T-helper 2 cell treated with Interferon-gamma antibody and Interleukin-4, amounts not matched to agents 100 ng/mL and 5 ng/mL, for 36 hours (primary cell): Measurements from ENCODE around the gene CASP12. TPM values are rescaled to one million over a fixed set of nuclear protein-coding genes. Genes with fewer than 3 reads are reported as not detected.
"Not testable (repeated sequence)": the region's sequence is repeated elsewhere in the genome, so short reads cannot be mapped to it uniquely, and the experiment has no call there.

Experiments
- intact Hi-C: fragments of 100-400 bp; cut with micrococcal nuclease; formaldehyde crosslinking; loops from one replicate; pipeline ENCODE4 v1.15.1; 2023
- total RNA-seq: library from RNA; stranded (reverse); gene quantifications from 2 replicates; pipeline ENCODE4 v1.2.3, GENCODE V29; 2022

Gene CASP12
- not detected in 2 replicates for total RNA-seq

- intact Hi-C loops, result no loop called here
Measured at GRCh38 chr11:104897891-104898684, at the start of gene CASP12. Gene CASP12 (minus strand): TSS chr11:104898460.

DNA sequence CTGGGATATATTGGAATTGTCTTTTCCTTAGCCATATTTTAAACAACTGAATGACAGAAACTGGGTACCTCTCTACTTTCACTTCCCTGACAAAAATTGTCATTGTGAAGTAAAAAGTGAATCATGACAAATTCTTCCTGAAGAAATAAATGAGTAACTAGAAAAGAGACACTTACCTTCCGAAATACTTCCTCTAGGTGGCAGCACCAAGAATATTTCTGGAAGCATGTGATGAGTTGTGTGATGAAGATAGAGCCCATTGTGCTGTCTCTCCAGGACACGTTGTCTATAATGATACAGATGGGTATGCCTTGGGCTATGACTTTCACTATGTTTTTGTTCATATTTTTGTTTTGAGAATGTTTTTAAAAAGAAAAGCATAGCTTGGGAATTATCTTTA, 48.6 kb upstream of the CASP12 start:
- intact Hi-C loops, result loop anchor here (1.0 to 10.0 kb wide), 2 partner anchors 54 to 342 kb away; no protein-coding TSS in a partner anchor

DNA sequence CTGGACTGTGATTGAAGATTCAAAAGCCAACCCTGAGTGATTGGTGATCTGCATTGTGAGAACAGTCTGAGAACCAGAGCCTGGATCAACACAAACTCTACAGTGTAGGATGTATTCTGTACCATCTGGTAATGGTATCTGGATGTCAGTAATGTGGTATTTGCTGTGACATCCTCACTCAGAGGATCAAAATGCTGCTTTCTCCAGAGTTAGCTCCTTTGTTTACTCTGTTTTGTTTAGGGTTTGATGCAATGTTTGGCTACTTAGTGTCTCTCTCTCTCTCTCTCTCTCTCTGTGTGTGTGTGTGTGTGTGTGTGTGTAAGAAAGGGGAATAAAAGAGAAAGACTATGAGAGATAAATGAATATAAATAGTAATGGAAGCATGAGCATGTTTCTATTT, 45.8 kb upstream of the CASP12 start:
- intact Hi-C loops, result loop anchor here (10.0 kb wide), 1 partner anchor 339 kb away; no protein-coding TSS in a partner anchor

- intact Hi-C loops, result loop anchor here (10.0 kb wide), 1 partner anchor 339 kb away; no protein-coding TSS in a partner anchor
Measured at GRCh38 chr11:104943561-104943960, 45.3 kb upstream of the CASP12 start.

- intact Hi-C loops, result no loop called here
Measured at GRCh38 chr11:104934594-104934993, 36.3 kb upstream of the CASP12 start.

GRCh38 chr11:104934073-104934472, 35.8 kb upstream of the CASP12 start:
- intact Hi-C loops, result not testable (repeated sequence)

- intact Hi-C loops, result no loop called here
Measured at GRCh38 chr11:104928811-104929210, 30.6 kb upstream of the CASP12 start.

- intact Hi-C loops, result no loop called here
Measured at GRCh38 chr11:104926771-104927611, 28.7 kb upstream of the CASP12 start.

DNA sequence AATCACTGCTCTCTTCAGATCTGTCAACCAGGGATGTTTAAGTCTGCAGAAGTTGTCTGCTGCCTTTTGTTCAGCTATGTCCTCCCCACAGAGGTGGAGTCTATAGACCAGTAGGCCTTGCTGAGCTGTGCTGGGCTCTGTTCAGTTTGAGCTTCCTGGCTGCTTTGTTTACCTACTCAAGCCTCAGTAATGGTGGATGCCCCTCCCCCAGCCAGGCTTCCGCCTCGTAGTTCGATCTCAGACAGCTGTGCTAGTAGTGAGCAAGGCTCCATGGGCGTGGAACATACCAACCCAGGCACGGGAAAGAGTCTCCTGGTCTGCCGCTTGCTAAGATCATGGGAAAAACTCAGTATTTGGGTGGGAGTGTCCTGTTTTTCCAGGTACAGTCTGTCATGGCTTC, 27.6 kb upstream of the CASP12 start:
- intact Hi-C loops, result no loop called here

DNA sequence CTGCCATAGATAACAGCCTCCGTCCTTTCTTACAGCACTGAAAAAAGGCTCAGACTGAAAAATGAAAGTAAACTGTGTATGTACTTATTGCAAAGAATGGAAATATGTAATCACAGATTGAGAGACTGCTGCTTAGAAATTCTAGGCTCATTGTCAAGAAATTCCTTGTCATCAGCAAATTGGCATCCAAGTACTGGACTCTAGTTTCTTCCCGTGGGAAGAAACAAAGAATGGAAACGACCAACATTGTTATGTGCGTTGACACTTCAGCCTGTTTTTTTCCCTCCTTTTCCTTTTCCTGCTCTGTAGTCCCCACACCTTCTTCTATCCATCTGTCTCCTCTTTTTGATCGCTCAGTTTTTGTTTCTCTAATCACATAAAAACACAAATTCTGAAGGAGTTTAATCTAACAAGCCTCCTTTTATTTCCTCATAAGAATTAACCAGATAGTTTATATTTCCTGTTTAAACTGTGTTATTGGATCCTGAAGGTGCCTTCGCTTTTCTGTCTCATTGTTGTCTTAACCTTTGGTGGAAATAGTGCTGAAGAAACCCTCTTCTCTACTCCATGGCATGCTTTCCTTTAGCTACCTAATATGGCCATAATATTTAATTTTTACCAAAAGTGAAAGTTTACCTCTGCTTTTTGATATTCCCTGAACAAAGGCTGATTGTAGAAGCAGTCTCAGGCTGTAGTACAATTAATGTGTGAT, 20.0 kb upstream of the CASP12 start:
- intact Hi-C loops, result loop anchor here (5.0 to 10.0 kb wide), 3 partner anchors 41 to 313 kb away; partner anchors contain the start of gene CASP4

- intact Hi-C loops, result loop anchor here (1.0 to 10.0 kb wide), 4 partner anchors 40 to 313 kb away; partner anchors contain the start of gene CASP4
Measured at GRCh38 chr11:104917271-104918112, 19.2 kb upstream of the CASP12 start.

GRCh38 chr11:104916442-104916841, 18.2 kb upstream of the CASP12 start:
- intact Hi-C loops, result loop anchor here (5.0 to 10.0 kb wide), 3 partner anchors 39 to 312 kb away; partner anchors contain the start of gene CASP4

GRCh38 chr11:104912102-104912501, 13.8 kb upstream of the CASP12 start:
- intact Hi-C loops, result loop anchor here (10.0 kb wide), 1 partner anchor 307 kb away; no protein-coding TSS in a partner anchor

- intact Hi-C loops, result no loop called here
Measured at GRCh38 chr11:104908186-104908531, 9.9 kb upstream of the CASP12 start.

- intact Hi-C loops, result no loop called here
Measured at GRCh38 chr11:104907521-104908185, 9.4 kb upstream of the CASP12 start.

DNA sequence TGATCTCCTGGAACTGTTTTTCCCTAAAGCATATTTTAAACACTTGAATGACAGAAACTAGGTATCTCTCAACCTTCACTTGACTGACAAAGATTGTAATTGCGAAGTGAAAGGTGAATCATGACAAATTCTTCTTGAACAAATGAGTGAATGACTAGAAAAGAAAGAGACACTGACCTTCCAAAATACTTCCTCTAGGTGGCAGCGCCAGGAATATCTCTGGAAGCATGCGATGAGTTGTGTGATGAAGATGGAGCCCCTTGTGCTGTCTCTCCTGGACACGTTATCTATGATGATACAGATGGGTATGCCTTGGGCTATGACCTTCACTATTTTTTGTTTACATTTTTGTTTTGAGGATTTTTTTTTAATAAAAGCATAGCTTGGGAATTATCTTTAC, 7.0 kb upstream of the CASP12 start:
- intact Hi-C loops, result no loop called here

DNA sequence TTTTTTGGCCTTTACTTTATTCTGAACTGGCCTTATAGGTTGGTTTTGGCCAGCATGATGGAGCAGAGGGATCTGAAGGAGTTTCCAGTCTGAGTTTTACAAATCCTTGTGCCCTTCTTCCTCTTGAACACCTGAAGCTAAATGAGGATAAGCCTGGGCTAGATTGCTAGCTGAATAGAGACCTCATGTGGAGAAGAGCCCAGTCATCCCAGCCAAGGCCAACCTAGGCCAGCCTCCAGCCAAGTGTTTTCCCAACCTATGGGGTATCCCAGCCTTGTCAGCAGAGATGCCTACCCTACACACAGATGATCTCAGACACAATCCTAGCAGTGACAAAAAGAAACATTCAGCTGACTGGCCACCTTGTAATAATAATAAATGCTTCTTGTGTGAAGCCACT, 966 bp upstream of the CASP12 start:
- intact Hi-C loops, result no loop called here

- intact Hi-C loops, result no loop called here
Measured at GRCh38 chr11:104898685-104899013, 389 bp upstream of the CASP12 start.

- intact Hi-C loops, result no loop called here
Measured at GRCh38 chr11:104895634-104896033, 2.6 kb downstream of the CASP12 start.

- intact Hi-C loops, result no loop called here
Measured at GRCh38 chr11:104893876-104894275, 4.4 kb downstream of the CASP12 start.
